ENCODE results near the gene HOXC11. TPM values are rescaled to one million over a fixed set of nuclear protein-coding genes. Genes with fewer than 3 reads are reported as not detected.

HOXC11 gene
- total and polyA plus RNA-seq, 2 of the 4 experiments (the other 2 are of a cell fraction), result not detected

GRCh38 chr12:53971129-53971528, 1.8 kb upstream of the HOXC11 start:
- POLR2A ChIA-PET (ENCODE audit: unreplicated experiment), result no interaction called here
- ATAC-seq (ENCODE audit: low read depth), result no peak

More at GRCh38 chr12:53971129-53971528, 1.8 kb upstream of the HOXC11 start:
- H3K9me3 ChIP-seq (ENCODE audit: control insufficient read depth, insufficient read depth, low read length), result peaks cover 15% of the 10 kb centered on the region
- H3K56ac ChIP-seq (ENCODE audit: extremely low read depth, insufficient read depth, low read length), result no peak overlapping the region
- BruUV-seq (replicated peaks), result no TSS peak
- H2AK9ac ChIP-seq (replicated peaks; ENCODE audit: low read depth, low read length, poor library complexity), result no peak overlapping the region
- no peak overlapping the region for H2BK20ac ChIP-seq (ENCODE audit: low read depth, low read length)
- H4K8ac ChIP-seq (ENCODE audit: low read depth in 2 of 2, low read length in 2 of 2), result no peak overlapping the region
- H3K14ac ChIP-seq (replicated peaks; ENCODE audit: low read depth, low read length), result no peak overlapping the region
- no peak overlapping the region for H4K5ac ChIP-seq (ENCODE audit: low read depth, low read length)
- CTCF ChIA-PET, result no interaction called here
- H3K18ac ChIP-seq (ENCODE audit: low read depth, low read length), result no peak overlapping the region
- no peak overlapping the region for H3K4ac ChIP-seq (ENCODE audit: low read depth, low read length)
- intact Hi-C loops (cut with micrococcal nuclease) (no loop called here), dilution Hi-C loops (cut with HindIII; ENCODE audit: low sequenced_read_pairs, unreplicated experiment) (no loop called here), in situ Hi-C loops (cut with MboI; ENCODE audit: low sequenced_read_pairs) (no loop called here)
- no peak overlapping the region for H3K9ac ChIP-seq (ENCODE audit: low read depth, low read length)
- no peak overlapping the region for H2AFZ ChIP-seq (replicated peaks; ENCODE audit: low read length, poor library complexity)
- H4K91ac ChIP-seq (ENCODE audit: insufficient read depth, low read depth, low read length), result no peak overlapping the region
- H2BK5ac ChIP-seq (ENCODE audit: low read depth, low read length, poor library complexity, severe bottlenecking), result no peak overlapping the region
- WGBS, 2 experiments (ENCODE audit: extremely low coverage in 2 of 2, insufficient read length in 1 of 2), result 28% methylated on average over 2 of the region's 3 CpGs; no CpG with 5 or more reads in 1 of the 2 experiments
- no peaks in the 10 kb centered on the region for H3K79me1 ChIP-seq (ENCODE audit: low read depth in 1 of 2, low read length in 2 of 2)
- H3K36me3 ChIP-seq (ENCODE audit: control insufficient read depth, insufficient read depth, low read length), result no peaks in the 10 kb centered on the region
- H2BK15ac ChIP-seq (ENCODE audit: low read depth, low read length), result no peak overlapping the region
- peaks cover 2% of the 10 kb centered on the region; the same call in 1 of the 2 replicates for H3K4me1 ChIP-seq (ENCODE audit: control insufficient read depth, insufficient read depth, low read length)
- H4K20me1 ChIP-seq (ENCODE audit: insufficient read depth, low read length), result peaks cover 2% of the 10 kb centered on the region; the same call in 1 of the 2 replicates
- no peak overlapping the region for H3K4me2 ChIP-seq (ENCODE audit: low read depth, low read length)
- H3K23ac ChIP-seq (ENCODE audit: low read depth, low read length), result no peak overlapping the region
- H2AK5ac ChIP-seq (ENCODE audit: low read depth, low read length), result no peak overlapping the region
- TF ChIP-seq USF2 (IDR thresholded peaks at IDR 0.05; ENCODE audit: low read depth, low read length), result no peak
- TF ChIP-seq CTCF (conservative IDR thresholded peaks at IDR 0.05; ENCODE audit: low read depth, low read length), result no peak
- H3K27me3 ChIP-seq (ENCODE audit: control insufficient read depth, insufficient read depth, low read length), result peaks cover 99% of the 10 kb centered on the region
- no peaks in the 10 kb centered on the region for H3K9me1 ChIP-seq (ENCODE audit: insufficient read depth, low read length)
- H3K4me3 ChIP-seq (ENCODE audit: insufficient read depth, low read depth, low read length), result no peak overlapping the region
- no peak for DNase-seq
- no peak overlapping the region for H2BK120ac ChIP-seq (ENCODE audit: low read depth, low read length)
- H3K27ac ChIP-seq (ENCODE audit: insufficient read depth, low read length), result no peak overlapping the region
